GM12878 (cell line): ENCODE results near the gene AGAP3.

Experiments
- BHLHE40 ChIP-seq, 2 experiments: fragments of 450-650 bp in 1 of 2; IDR thresholded peaks; 2 replicates each; pipeline ENCODE4 v1.6.1; 2011 to 2017; ENCODE audit warnings: low read depth in 2 of 2, borderline replicate concordance in 1 of 2, improper control_type of control experiment in 1 of 2, low read length in 1 of 2, mild to moderate bottlenecking in 1 of 2
- CBX3 ChIP-seq: fragments of 200-600 bp; sonication (generic); IDR thresholded peaks from 2 replicates; pipeline ENCODE4 v1.6.1; 2016; ENCODE audit warnings: low read depth, borderline replicate concordance
- CTCF ChIP-seq, 3 experiments: IDR thresholded peaks in 2 of 3; conservative IDR thresholded peaks in 1 of 3; 2 replicates each; pipeline ENCODE4 v1.5.1; 2011; ENCODE audit warnings: low read depth in 3 of 3, low read length in 3 of 3, mild to moderate bottlenecking in 3 of 3, control low read depth in 2 of 3, moderate library complexity in 2 of 3, inconsistent platforms in 1 of 3, mixed read lengths in 1 of 3; ENCODE audit not compliant: control insufficient read depth in 2 of 3, insufficient read depth in 1 of 3; ENCODE audit errors: extremely low read depth in 1 of 3
- ELK1 ChIP-seq: IDR thresholded peaks from 2 replicates; pipeline ENCODE4 v1.6.1; 2012; ENCODE audit warnings: low read depth, low read length, improper control_type of control experiment
- ETV6 ChIP-seq, 2 experiments: fragments of 450-650 bp in 1 of 2; IDR thresholded peaks in 1 of 2; conservative IDR thresholded peaks in 1 of 2; 2 replicates each; pipeline ENCODE4 v1.6.1; 2014; ENCODE audit warnings: antibody characterized with exemption in 1 of 2, borderline replicate concordance in 1 of 2, low read depth in 1 of 2, mild to moderate bottlenecking in 1 of 2, moderate library complexity in 1 of 2
- EZH2 ChIP-seq: IDR thresholded peaks from 2 replicates; pipeline ENCODE4 v1.6.1; 2012; ENCODE audit warnings: low read depth, mild to moderate bottlenecking, control low read depth, inconsistent platforms, low read length, borderline replicate concordance; ENCODE audit not compliant: control insufficient read depth
- TF ChIP-seq, protein P1 (sequence below): IDR thresholded peaks from 2 replicates; pipeline ENCODE4 v1.6.1; 2011; ENCODE audit warnings: borderline replicate concordance, low read depth, mild to moderate bottlenecking, moderate library complexity, mixed read lengths, low read length; ENCODE audit not compliant: insufficient read depth; ENCODE audit errors: extremely low read length
- TF ChIP-seq, protein P2 (sequence below): IDR thresholded peaks from 2 replicates; pipeline ENCODE4 v1.6.1; 2011; ENCODE audit warnings: borderline replicate concordance, low read depth, mild to moderate bottlenecking, moderate library complexity, low read length; ENCODE audit not compliant: insufficient read depth, poor library complexity, severe bottlenecking

- no peak for TF ChIP-seq ELK1
- no peak for TF ChIP-seq CTCF (IDR thresholded peaks at IDR 0.05 in 2 of 3, conservative IDR thresholded peaks at IDR 0.05 in 1 of 3; ENCODE audit: control insufficient read depth in 2 of 3, extremely low read depth in 1 of 3, insufficient read depth in 1 of 3, low read depth in 3 of 3, low read length in 3 of 3)
- TF ChIP-seq BHLHE40 (IDR thresholded peaks at IDR 0.05; ENCODE audit: borderline replicate concordance in 1 of 2, low read depth in 2 of 2, low read length in 1 of 2) = no peak
- TF ChIP-seq, protein P1, sequence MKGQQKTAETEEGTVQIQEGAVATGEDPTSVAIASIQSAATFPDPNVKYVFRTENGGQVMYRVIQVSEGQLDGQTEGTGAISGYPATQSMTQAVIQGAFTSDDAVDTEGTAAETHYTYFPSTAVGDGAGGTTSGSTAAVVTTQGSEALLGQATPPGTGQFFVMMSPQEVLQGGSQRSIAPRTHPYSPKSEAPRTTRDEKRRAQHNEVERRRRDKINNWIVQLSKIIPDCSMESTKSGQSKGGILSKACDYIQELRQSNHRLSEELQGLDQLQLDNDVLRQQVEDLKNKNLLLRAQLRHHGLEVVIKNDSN = no peak
- TF ChIP-seq EZH2 = no peak
- TF ChIP-seq, protein P2, sequence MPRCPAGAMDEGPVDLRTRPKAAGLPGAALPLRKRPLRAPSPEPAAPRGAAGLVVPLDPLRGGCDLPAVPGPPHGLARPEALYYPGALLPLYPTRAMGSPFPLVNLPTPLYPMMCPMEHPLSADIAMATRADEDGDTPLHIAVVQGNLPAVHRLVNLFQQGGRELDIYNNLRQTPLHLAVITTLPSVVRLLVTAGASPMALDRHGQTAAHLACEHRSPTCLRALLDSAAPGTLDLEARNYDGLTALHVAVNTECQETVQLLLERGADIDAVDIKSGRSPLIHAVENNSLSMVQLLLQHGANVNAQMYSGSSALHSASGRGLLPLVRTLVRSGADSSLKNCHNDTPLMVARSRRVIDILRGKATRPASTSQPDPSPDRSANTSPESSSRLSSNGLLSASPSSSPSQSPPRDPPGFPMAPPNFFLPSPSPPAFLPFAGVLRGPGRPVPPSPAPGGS = no peak
- no peak for TF ChIP-seq CBX3
- TF ChIP-seq ETV6 (conservative IDR thresholded peaks at IDR 0.05 in 1 of 2, IDR thresholded peaks at IDR 0.05 in 1 of 2; ENCODE audit: borderline replicate concordance in 1 of 2, low read depth in 1 of 2) = no peak
Observed at GRCh38 chr7:151082141-151083070, 3.9 kb upstream of the AGAP3 start.
